Endothelial cell of umbilical vein (primary cell): ENCODE measurements around the gene DONSON. TPM values are rescaled to one million over a fixed set of nuclear protein-coding genes. Genes with fewer than 3 reads are reported as not detected.

Source experiments
- BruUV-seq: library from RNA; stranded (reverse); fragments of 400-500 nt; replicated peaks from 2 replicates; lab custom pipeline; 2021; lab: Mats Ljungman, UMichigan
- CTCF ChIA-PET: fragments of 300-600, 350-600 bp; sonication (Branson Sonifier 250); formaldehyde crosslinking; loops from one replicate; lab custom pipeline; 2021; ENCODE audit warnings: antibody characterized with exemption, inconsistent platforms; lab: Charles Lee
- POLR2A ChIA-PET: fragments of 300-600, 350-600 bp; sonication (Branson Sonifier 250); formaldehyde crosslinking; loops from one replicate; lab custom pipeline; 2021; ENCODE audit warnings: antibody characterized with exemption, inconsistent platforms; lab: Charles Lee
- DNase-seq: peaks from one replicate; pipeline ENCODE4 v3.0.0-alpha.2; 2011; ENCODE audit warnings: low read depth, low spot score
- FAIRE-seq: peaks from 2 replicates; lab custom pipeline; 2011; peaks lifted over from hg19 to GRCh38; lab: Jason Lieb, UNC
- H2AFZ ChIP-seq: 2 replicates; pipeline ENCODE4 v1.6.0; 2012; ENCODE audit warnings: low read depth, low read length, control low read depth, inconsistent platforms
- H3K27ac ChIP-seq: 2 replicates; pipeline ENCODE4 v1.5.1; 2011; ENCODE audit warnings: low read depth, mild to moderate bottlenecking, control low read depth, low read length, moderate library complexity; ENCODE audit not compliant: insufficient read depth
- H3K27me3 ChIP-seq, 2 experiments: 2 replicates each; pipeline versions ENCODE4 v1.6.0 to v1.6.1; 2011; ENCODE audit warnings: low read length in 2 of 2, mixed read lengths in 1 of 2; ENCODE audit not compliant: control insufficient read depth in 2 of 2, insufficient read depth in 2 of 2
- H3K36me3 ChIP-seq, 2 experiments: 2 replicates in 1 of 2; 3 replicates in 1 of 2; pipeline ENCODE4 v1.5.1; 2011; ENCODE audit warnings: low read length in 2 of 2, mild to moderate bottlenecking in 1 of 2, moderate library complexity in 1 of 2; ENCODE audit not compliant: control insufficient read depth in 2 of 2, insufficient read depth in 2 of 2; ENCODE audit errors: extremely low read depth in 1 of 2
- H3K4me1 ChIP-seq: 3 replicates; pipeline ENCODE4 v1.5.1; 2011; ENCODE audit warnings: mild to moderate bottlenecking, low read length; ENCODE audit not compliant: control insufficient read depth, insufficient read depth; ENCODE audit errors: extremely low read depth
- H3K4me2 ChIP-seq: 2 replicates; pipeline ENCODE4 v1.6.1; 2011; ENCODE audit warnings: low read length, control low read depth, mixed read lengths; ENCODE audit not compliant: insufficient read depth
- H3K4me3 ChIP-seq, 3 experiments: fragments of 200-600 bp in 1 of 3; sonication (generic), shearing (Covaris generic) in 1 of 3; replicated peaks in 1 of 3; 2 replicates each; pipeline ENCODE4 v1.5.1; 2011 to 2016; ENCODE audit warnings: control low read depth in 3 of 3, low read length in 3 of 3, mild to moderate bottlenecking in 2 of 3, inconsistent platforms in 1 of 3, low read depth in 1 of 3, moderate library complexity in 1 of 3; ENCODE audit not compliant: insufficient read depth in 1 of 3
- H3K79me2 ChIP-seq: 2 replicates; pipeline ENCODE4 v1.6.0; 2012; ENCODE audit warnings: low read length, inconsistent platforms; ENCODE audit not compliant: control insufficient read depth, insufficient read depth
- H3K9ac ChIP-seq: replicated peaks from 2 replicates; pipeline ENCODE3; 2011; ENCODE audit warnings: low read length, control low read depth; ENCODE audit not compliant: insufficient read depth; ENCODE audit errors: extremely low read depth
- H3K9me1 ChIP-seq: replicated peaks from 3 replicates; pipeline ENCODE4 v1.6.0; 2011; ENCODE audit warnings: mild to moderate bottlenecking, low read length; ENCODE audit not compliant: control insufficient read depth, insufficient read depth; ENCODE audit errors: extremely low read depth
- H3K9me3 ChIP-seq: replicated peaks from 2 replicates; pipeline ENCODE4 v1.5.1; 2012; ENCODE audit warnings: low read length, inconsistent platforms; ENCODE audit not compliant: control insufficient read depth, insufficient read depth
- H4K20me1 ChIP-seq: replicated peaks from 2 replicates; pipeline ENCODE3; 2011; ENCODE audit warnings: mild to moderate bottlenecking, low read length; ENCODE audit not compliant: control insufficient read depth, insufficient read depth; ENCODE audit errors: extremely low read depth
- CTCF ChIP-seq, 2 donors: IDR thresholded peaks; 1 replicate in 1 of 2; 2 replicates in 1 of 2; pipeline ENCODE4 v1.5.1; 2011; ENCODE audit warnings: low read length in 2 of 2, mild to moderate bottlenecking in 2 of 2, moderate library complexity in 2 of 2, control low read depth in 1 of 2, inconsistent platforms in 1 of 2, low read depth in 1 of 2; ENCODE audit not compliant: insufficient read depth in 1 of 2; ENCODE audit errors: extremely low read depth in 1 of 2
- EZH2 ChIP-seq: IDR thresholded peaks from 2 replicates; pipeline ENCODE4 v1.6.1; 2012; ENCODE audit warnings: borderline replicate concordance, low read depth, mild to moderate bottlenecking, moderate library complexity, low read length, inconsistent platforms; ENCODE audit not compliant: severe bottlenecking
- FOS ChIP-seq: IDR thresholded peaks from 2 replicates; pipeline ENCODE4 v1.6.1; 2011; ENCODE audit warnings: mild to moderate bottlenecking, low read length, moderate library complexity, borderline replicate concordance; ENCODE audit not compliant: insufficient read depth
- GATA2 ChIP-seq: IDR thresholded peaks from 2 replicates; pipeline ENCODE4 v1.7.0; 2011; ENCODE audit warnings: low read depth, mild to moderate bottlenecking, moderate library complexity, mixed read lengths, low read length; ENCODE audit not compliant: insufficient read length, insufficient read depth
- JUN ChIP-seq: IDR thresholded peaks from 2 replicates; pipeline ENCODE4 v1.6.1; 2011; ENCODE audit warnings: borderline replicate concordance, low read depth; ENCODE audit not compliant: insufficient read length, insufficient read depth
- MAX ChIP-seq: IDR thresholded peaks from 2 replicates; pipeline ENCODE4 v1.6.1; 2011; ENCODE audit not compliant: insufficient read depth, insufficient read length
- MYC ChIP-seq: IDR thresholded peaks from one replicate; pipeline ENCODE4 v1.6.1; 2011; ENCODE audit warnings: mild to moderate bottlenecking, low read depth, low read length
- POLR2A ChIP-seq: IDR thresholded peaks from 2 replicates; pipeline ENCODE4 v1.6.1; 2012; ENCODE audit warnings: low read depth, mild to moderate bottlenecking, control low read depth, low read length
- POLR2AphosphoS5 ChIP-seq: IDR thresholded peaks from 2 replicates; pipeline ENCODE4 v1.6.1; 2012; ENCODE audit warnings: low read depth, mild to moderate bottlenecking, control low read depth, low read length, moderate library complexity; ENCODE audit not compliant: insufficient read depth
- dilution Hi-C: fragments of 300-500 bp; cut with MboI; formaldehyde crosslinking; loops from one replicate; pipeline ENCODE4 v1.15.0; 2019; ENCODE audit warnings: low sequenced_read_pairs; ENCODE audit not compliant: extremely low pct_ligation_motif_present
- intact Hi-C: fragments of 100-400 bp; cut with micrococcal nuclease; formaldehyde crosslinking; loops from one replicate; pipeline ENCODE4 v1.10.0; 2022
- polyA plus RNA-seq, 4 experiments: library from polyadenylated mRNA; depleted of rRNA in 3 of 4; stranded (reverse) in 3 of 4; unstranded in 1 of 4; fragments of >200 nt; gene quantifications; 2 replicates each; pipeline versions ENCODE4 v1.2.1 to v1.2.3, GENCODE V29; 2011 to 2012; ENCODE audit warnings: missing spikeins in 1 of 4
- total RNA-seq: library from RNA; stranded (reverse); gene quantifications from 2 replicates; pipeline ENCODE4 v1.2.3, GENCODE V29; 2021

DONSON gene
- total and polyA plus RNA-seq, 2 donors (not counting 3 experiments of a cell fraction or from before 2014, with no cell fraction given): 14.3 to 29.4 TPM

GRCh38 chr21:33550772-33551660, 37.5 kb downstream of the DONSON start:
- peaks cover 41 to 71% of the 10 kb centered on the region in 2 experiments for H3K36me3 ChIP-seq
- no peaks in the 10 kb centered on the region for H3K4me1 ChIP-seq
- no peak overlapping the region for H2AFZ ChIP-seq
- no TSS peak for BruUV-seq
- H3K4me2 ChIP-seq: no peak overlapping the region
- TF ChIP-seq POLR2A (no peak), JUN (no peak), MYC (no peak), MAX (no peak), GATA2 (no peak), POLR2AphosphoS5 (no peak), EZH2 (no peak), FOS (no peak), CTCF (IDR thresholded peaks at IDR 0.05; ENCODE audit: extremely low read depth in 1 of 2, insufficient read depth in 1 of 2, low read depth in 1 of 2, low read length in 2 of 2) (no peak)
- H3K79me2 ChIP-seq: peaks cover 98% of the 10 kb centered on the region
- H3K27me3 ChIP-seq: no peaks in the 10 kb centered on the region
- no peak overlapping the region for H3K9ac ChIP-seq
- dilution Hi-C loops (no loop called here), intact Hi-C loops (no loop called here)
- H3K9me3 ChIP-seq: no peaks in the 10 kb centered on the region
- H3K9me1 ChIP-seq: no peaks in the 10 kb centered on the region
- H4K20me1 ChIP-seq: peaks cover 19% of the 10 kb centered on the region
- H3K4me3 ChIP-seq: no peak overlapping the region
- ChIA-PET CTCF (interaction anchor here (1.9 kb wide), 1 partner anchor 54 kb away, joined by 10 read pairs; no protein-coding TSS in a partner anchor), POLR2A (interaction anchor here (0.9 kb wide), 1 partner anchor 21 kb away, joined by 3 read pairs; no protein-coding TSS in a partner anchor)
- FAIRE-seq: no peak
- DNase-seq: no peak
- no peak overlapping the region for H3K27ac ChIP-seq
